NCI-H2107 treated with DMSO at 0.1 percent for 48 hours (cell line): ENCODE results near the gene ZNF354B.
"Not testable (repeated sequence)": the region's sequence is repeated elsewhere in the genome, so short reads cannot be mapped to it uniquely, and the experiment has no call there.

Experiments
- DNase-seq: peaks from one replicate; lab custom pipeline; 2025; ENCODE audit not compliant: unreplicated experiment; lab: John Stamatoyannopoulos, UW

ZNF354B gene

DNA sequence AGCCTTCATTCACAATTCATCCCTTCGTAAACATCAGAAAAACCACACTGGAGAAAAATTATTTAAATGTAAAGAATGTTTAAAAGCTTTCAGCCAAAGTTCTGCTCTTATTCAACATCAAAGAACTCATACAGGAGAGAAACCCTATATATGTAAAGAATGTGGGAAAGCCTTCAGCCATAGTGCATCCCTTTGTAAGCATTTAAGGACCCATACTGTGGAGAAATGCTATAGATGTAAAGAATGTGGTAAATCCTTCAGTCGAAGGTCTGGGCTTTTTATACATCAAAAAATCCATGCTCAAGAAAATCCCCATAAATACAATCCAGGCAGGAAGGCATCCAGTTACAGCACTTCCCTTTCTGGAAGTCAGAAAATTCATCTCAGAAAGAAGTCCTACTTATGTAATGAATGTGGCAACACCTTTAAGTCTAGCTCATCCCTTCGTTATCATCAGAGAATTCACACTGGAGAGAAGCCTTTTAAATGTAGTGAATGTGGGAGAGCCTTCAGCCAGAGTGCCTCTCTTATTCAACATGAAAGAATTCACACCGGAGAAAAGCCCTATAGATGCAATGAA lies 23.5 kb downstream of the ZNF354B start:
- not testable (repeated sequence) for DNase-seq

DNA sequence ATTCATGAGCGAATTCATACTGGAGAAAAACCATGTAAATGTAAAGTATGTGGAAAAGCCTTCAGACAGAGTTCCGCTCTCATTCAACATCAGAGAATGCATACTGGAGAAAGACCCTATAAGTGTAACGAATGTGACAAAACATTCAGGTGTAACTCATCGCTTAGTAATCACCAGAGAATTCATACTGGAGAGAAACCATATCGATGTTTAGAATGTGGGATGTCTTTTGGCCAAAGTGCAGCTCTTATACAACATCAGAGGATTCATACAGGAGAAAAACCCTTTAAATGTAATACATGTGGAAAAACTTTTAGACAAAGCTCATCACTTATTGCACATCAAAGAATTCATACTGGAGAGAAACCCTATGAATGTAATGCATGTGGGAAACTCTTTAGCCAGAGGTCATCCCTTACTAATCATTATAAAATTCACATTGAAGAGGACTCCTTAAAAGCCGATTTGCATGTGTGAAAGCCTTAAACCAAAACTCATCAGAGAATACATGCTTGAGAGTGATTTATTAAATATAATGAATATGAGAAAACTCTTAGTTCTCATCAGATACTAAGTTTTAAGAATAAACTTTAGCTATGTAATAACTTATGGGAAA lies 24.2 kb downstream of the ZNF354B start:
- DNase-seq, result no peak

DNA sequence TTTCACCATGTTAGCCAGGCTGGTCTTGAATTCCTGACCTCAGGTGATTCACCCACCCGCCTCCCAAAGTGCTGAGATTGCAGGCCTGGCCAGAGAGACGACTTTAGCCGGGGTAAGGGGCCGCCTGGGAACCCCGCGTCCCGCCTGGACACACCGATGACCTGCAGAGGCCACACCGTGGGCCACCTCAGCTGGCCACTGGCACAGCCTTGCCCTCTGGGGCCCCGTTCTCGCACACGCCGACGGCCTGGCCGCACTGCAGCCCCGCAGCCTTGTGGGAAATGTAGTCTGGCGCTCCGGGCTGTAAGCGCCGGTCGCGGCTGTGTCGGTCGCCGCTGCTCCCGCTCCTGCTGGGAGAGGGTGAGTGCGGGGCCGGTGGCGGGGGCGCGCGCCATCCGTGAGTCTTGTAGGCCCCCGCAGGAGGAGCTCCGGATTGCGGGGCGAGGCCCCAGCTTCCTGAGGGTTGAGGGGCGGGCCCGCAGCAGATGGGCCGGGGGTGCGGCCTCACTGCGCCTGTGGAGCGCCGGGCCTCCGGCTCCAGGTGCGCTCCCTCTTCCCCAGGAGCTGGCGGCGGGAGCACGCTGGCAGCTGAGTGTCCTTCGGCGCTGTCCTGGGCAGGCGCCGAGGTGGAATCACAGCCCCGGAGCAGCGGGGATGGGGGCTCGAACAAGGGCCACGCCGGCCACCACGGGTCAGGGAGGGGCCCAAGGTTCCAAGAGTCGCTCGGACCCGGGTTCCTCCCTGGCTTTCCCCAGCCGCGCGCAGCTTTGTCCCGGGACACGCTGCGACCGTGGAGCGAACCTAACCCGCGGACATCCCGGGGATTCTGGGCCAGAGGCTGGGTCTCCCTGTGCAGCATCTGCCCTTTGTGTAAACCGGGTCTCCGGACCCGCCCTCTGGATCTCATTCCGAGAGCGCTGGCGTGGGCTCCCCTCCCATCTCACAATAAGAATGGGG lies 36.1 kb downstream of the ZNF354B start, which contains the start of gene ZFP2:
Gene ZFP2, plus strand, starts transcription at position 299 of the 957 bp plus-strand sequence. CDS start 35,401 bp downstream, outside the sequence.
- no peak for DNase-seq

DNA sequence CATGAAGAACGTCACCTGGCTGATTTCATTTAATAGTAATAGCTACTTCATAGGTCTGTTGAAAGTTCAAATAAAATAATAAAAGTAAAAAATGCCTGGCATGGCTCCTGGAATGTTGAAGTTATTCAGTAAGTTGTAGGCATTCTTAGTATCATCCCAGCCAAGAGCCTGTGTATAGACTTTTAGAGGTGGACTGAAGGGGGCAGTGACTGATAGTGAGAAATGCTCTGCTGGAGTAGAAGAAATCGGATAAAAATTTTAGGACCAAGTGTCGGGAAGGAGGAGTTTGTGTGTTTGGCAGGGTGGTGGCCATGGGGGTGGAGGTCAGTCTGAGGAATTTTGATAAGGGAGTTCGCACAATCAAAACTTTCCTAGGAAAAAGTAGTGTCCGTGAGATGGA lies 39.5 kb downstream of the ZNF354B start:
- DNase-seq, result no peak

DNA sequence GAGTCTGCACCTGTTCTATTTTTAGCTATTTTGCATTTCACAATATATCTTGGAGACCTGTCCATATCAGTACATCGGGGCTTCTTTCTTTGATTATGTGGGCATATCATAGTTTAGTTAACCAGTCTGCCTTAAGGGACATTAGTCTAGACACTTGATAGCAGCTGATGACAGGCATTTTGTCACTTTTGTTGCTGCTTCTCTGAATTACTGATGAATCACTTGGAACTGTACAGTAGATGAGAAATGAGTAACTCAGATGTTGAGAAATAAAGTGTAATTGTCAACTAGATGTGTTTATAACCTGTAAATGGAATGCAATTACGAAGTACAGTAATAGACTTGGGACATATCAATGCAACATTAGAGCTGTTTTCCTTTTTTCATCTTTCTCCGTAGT lies 43.1 kb downstream of the ZNF354B start:
- no peak for DNase-seq

DNA sequence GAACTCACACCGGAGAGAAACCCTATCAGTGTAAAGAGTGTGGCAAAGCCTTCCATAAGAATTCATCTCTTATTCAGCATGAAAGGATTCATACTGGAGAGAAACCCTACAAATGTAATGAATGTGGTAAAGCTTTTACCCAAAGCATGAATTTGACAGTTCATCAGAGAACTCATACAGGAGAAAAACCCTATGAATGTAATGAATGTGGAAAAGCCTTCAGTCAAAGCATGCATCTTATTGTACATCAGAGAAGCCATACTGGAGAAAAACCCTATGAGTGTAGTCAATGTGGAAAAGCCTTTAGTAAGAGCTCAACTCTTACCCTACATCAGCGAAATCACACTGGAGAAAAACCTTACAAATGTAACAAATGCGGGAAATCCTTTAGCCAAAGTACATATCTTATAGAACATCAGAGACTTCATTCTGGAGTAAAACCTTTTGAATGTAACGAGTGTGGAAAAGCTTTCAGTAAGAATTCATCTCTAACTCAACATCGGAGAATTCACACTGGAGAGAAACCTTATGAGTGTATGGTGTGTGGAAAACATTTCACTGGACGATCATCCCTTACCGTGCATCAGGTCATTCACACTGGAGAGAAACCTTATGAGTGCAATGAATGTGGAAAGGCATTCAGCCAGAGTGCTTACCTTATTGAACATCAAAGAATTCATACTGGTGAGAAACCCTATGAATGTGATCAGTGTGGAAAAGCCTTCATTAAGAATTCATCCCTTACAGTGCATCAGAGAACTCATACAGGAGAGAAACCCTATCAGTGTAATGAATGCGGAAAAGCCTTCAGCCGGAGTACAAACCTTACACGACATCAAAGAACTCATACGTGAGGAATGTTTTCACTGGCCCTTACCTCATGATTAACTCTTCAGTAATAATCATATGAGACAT lies 72.3 kb downstream of the ZNF354B start:
- no peak for DNase-seq
